Neural cell (in vitro differentiated cells): ENCODE measurements around the gene TNS1. TPM values are rescaled to one million over a fixed set of nuclear protein-coding genes. Genes with fewer than 3 reads are reported as not detected.

Experiments
- H2AFZ ChIP-seq: fragments of 200-600, 300-800 bp; sonication (generic), shearing (Covaris generic); 2 replicates; pipeline ENCODE4 v1.6.0; 2014; ENCODE audit warnings: low read depth, mild to moderate bottlenecking, antibody characterized with exemption, low read length, moderate library complexity
- H3F3A ChIP-seq: fragments of 200-600 bp; shearing (Covaris generic); 2 replicates; pipeline ENCODE4 v1.6.1; 2016; ENCODE audit warnings: mild to moderate bottlenecking, moderate library complexity, mixed read lengths, antibody characterized with exemption, low read length; ENCODE audit not compliant: insufficient read depth, poor library complexity, severe bottlenecking
- H3K27ac ChIP-seq: fragments of 200-600, 300-800 bp; sonication (generic), shearing (Covaris generic); 2 replicates; pipeline ENCODE4 v1.5.1; 2014; ENCODE audit warnings: mild to moderate bottlenecking, low read length, moderate library complexity
- H3K27me3 ChIP-seq: fragments of 300-800, 200-600 bp; sonication (generic), shearing (Covaris generic); 2 replicates; pipeline ENCODE4 v1.6.0; 2014; ENCODE audit warnings: mild to moderate bottlenecking, low read depth, low read length, moderate library complexity; ENCODE audit not compliant: insufficient read depth
- H3K36me3 ChIP-seq: fragments of 300-800, 200-600 bp; sonication (generic), shearing (Covaris generic); 2 replicates; pipeline ENCODE4 v1.5.1; 2014; ENCODE audit warnings: mild to moderate bottlenecking, antibody characterized with exemption, low read length, moderate library complexity; ENCODE audit not compliant: insufficient read depth
- H3K4me2 ChIP-seq: fragments of 300-800, 200-600 bp; sonication (generic), shearing (Covaris generic); 2 replicates; pipeline ENCODE4 v1.6.0; 2014; ENCODE audit warnings: mild to moderate bottlenecking, low read length
- H3K4me3 ChIP-seq: fragments of 300-800, 200-600 bp; sonication (generic), shearing (Covaris generic); 2 replicates; pipeline ENCODE4 v1.5.1; 2014; ENCODE audit warnings: mild to moderate bottlenecking, low read length, moderate library complexity
- H3K79me2 ChIP-seq: fragments of 200-600 bp; shearing (Covaris generic); replicated peaks from 2 replicates; pipeline ENCODE4 v1.6.0; 2014; ENCODE audit warnings: mild to moderate bottlenecking, low read length, moderate library complexity; ENCODE audit not compliant: insufficient read depth
- H3K9ac ChIP-seq: fragments of 300-800, 200-600 bp; sonication (generic), shearing (Covaris generic); 2 replicates; pipeline ENCODE4 v1.6.1; 2016; ENCODE audit warnings: mild to moderate bottlenecking, low read length, mixed read lengths
- H3K9me2 ChIP-seq: fragments of 200-600 bp; shearing (Covaris generic); 2 replicates; pipeline ENCODE4 v1.6.1; 2016; ENCODE audit warnings: mild to moderate bottlenecking, low read length, mixed read lengths; ENCODE audit not compliant: insufficient read depth
- H3K9me3 ChIP-seq: fragments of 200-600, 300-800 bp; sonication (generic), shearing (Covaris generic); 2 replicates; pipeline ENCODE4 v1.6.1; 2016; ENCODE audit warnings: mild to moderate bottlenecking, mixed run types, low read length, moderate library complexity, mixed read lengths
- H4K20me1 ChIP-seq: fragments of 200-600 bp; shearing (Covaris generic); 2 replicates; pipeline ENCODE4 v1.6.1; 2016; ENCODE audit warnings: mild to moderate bottlenecking, mixed run types; ENCODE audit not compliant: insufficient read depth
- CTCF ChIP-seq: fragments of 450-650 bp; IDR thresholded peaks from 2 replicates; pipeline ENCODE4 v1.5.1; 2014; ENCODE audit warnings: antibody characterized with exemption, mild to moderate bottlenecking, moderate library complexity; ENCODE audit not compliant: poor library complexity, severe bottlenecking
- EP300 ChIP-seq: fragments of 450-650 bp; conservative IDR thresholded peaks from 2 replicates; pipeline ENCODE4 v1.6.1; 2014; ENCODE audit warnings: antibody characterized with exemption, mild to moderate bottlenecking, moderate library complexity; ENCODE audit not compliant: poor library complexity, severe bottlenecking
- EZH2 ChIP-seq: fragments of 200-600, 300-800 bp; shearing (Covaris generic), sonication (generic); IDR thresholded peaks from 2 replicates; pipeline ENCODE4 v1.6.1; 2014; ENCODE audit warnings: antibody characterized with exemption, low read length, borderline replicate concordance, mild to moderate bottlenecking; ENCODE audit not compliant: insufficient read depth, poor library complexity, severe bottlenecking
- MXI1 ChIP-seq: fragments of 450-650 bp; conservative IDR thresholded peaks from 2 replicates; pipeline ENCODE4 v1.6.1; 2014; ENCODE audit warnings: antibody characterized with exemption, mild to moderate bottlenecking; ENCODE audit not compliant: poor library complexity, severe bottlenecking
- POLR2AphosphoS5 ChIP-seq: IDR thresholded peaks from 2 replicates; pipeline ENCODE4 v1.6.1; 2012
- RAD21 ChIP-seq: fragments of 450-650 bp; conservative IDR thresholded peaks from 2 replicates; pipeline ENCODE4 v1.6.1; 2014; ENCODE audit warnings: antibody characterized with exemption, mild to moderate bottlenecking, moderate library complexity
- SMC3 ChIP-seq: fragments of 450-650 bp; conservative IDR thresholded peaks from 2 replicates; pipeline ENCODE4 v1.6.1; 2014; ENCODE audit warnings: antibody characterized with exemption, mild to moderate bottlenecking, moderate library complexity; ENCODE audit not compliant: poor library complexity
- TAF1 ChIP-seq: IDR thresholded peaks from 2 replicates; pipeline ENCODE4 v1.6.1; 2012; ENCODE audit warnings: low read depth
- polyA plus RNA-seq: library from polyadenylated mRNA; depleted of rRNA; stranded (reverse); fragments of >200 nt; gene quantifications from 2 replicates; pipeline ENCODE4 v1.2.3, GENCODE V29; 2014
- TF ChIP-seq, protein P1 (sequence below): IDR thresholded peaks from 2 replicates; pipeline ENCODE4 v1.6.1; 2012; ENCODE audit warnings: borderline replicate concordance

TNS1 gene
- polyA plus RNA-seq, 1 donor from 2014 or later = 1.5 TPM

DNA sequence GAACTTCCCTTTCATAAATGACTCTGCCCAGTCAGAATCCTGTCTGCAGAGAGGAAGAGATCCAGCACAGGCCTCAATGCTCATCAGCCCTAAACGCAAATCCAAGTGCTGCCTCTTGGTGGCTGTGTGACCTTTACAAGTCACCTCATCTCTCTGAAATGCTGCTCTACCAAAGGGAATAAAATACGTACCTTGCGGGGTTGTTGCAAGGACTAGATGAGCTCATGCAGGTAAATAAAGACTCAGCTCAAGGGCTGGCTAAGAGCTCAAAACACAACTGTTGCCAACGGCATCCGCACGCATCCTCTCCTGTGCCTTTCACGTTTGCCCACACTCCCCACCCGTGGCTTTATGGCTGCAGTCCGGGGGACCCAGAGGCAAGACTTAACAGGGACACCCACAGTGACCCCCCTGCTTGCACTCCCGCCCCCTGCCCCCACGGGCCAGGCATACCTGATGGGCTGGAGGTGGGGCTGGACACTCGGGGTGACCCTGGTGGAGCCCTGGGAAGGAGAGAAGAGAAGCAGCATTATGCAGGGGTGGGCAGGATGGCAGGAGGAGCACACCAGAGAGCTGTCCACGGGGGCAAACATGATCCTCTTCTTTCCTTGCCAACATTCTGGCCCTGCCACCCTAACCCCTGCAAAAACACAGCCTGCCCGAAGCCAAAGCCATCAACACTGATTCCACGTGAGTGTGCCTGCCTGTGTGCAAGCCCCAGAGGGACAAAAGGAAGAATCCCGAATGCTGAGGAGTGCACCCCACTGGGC lies 102.6 kb downstream of the TNS1 start:
- H4K20me1 ChIP-seq = no peaks in the 10 kb centered on the region
- no peaks in the 10 kb centered on the region for H3K79me2 ChIP-seq
- H3K9ac ChIP-seq = no peak overlapping the region
- no peak overlapping the region for H3K4me3 ChIP-seq
- H3K9me2 ChIP-seq = no peaks in the 10 kb centered on the region
- H2AFZ ChIP-seq = no peak overlapping the region
- H3K27me3 ChIP-seq = no peaks in the 10 kb centered on the region
- no peak overlapping the region for H3K27ac ChIP-seq
- no peaks in the 10 kb centered on the region for H3F3A ChIP-seq
- no peak overlapping the region for H3K4me2 ChIP-seq
- H3K36me3 ChIP-seq = no peaks in the 10 kb centered on the region
- H3K9me3 ChIP-seq = no peaks in the 10 kb centered on the region
- no peak for TF ChIP-seq POLR2AphosphoS5
- no peak for TF ChIP-seq EP300
- no peak for TF ChIP-seq SMC3
- TF ChIP-seq MXI1 = no peak
- TF ChIP-seq RAD21 = no peak
- no peak for TF ChIP-seq TAF1
- TF ChIP-seq CTCF = no peak
- TF ChIP-seq, protein P1, sequence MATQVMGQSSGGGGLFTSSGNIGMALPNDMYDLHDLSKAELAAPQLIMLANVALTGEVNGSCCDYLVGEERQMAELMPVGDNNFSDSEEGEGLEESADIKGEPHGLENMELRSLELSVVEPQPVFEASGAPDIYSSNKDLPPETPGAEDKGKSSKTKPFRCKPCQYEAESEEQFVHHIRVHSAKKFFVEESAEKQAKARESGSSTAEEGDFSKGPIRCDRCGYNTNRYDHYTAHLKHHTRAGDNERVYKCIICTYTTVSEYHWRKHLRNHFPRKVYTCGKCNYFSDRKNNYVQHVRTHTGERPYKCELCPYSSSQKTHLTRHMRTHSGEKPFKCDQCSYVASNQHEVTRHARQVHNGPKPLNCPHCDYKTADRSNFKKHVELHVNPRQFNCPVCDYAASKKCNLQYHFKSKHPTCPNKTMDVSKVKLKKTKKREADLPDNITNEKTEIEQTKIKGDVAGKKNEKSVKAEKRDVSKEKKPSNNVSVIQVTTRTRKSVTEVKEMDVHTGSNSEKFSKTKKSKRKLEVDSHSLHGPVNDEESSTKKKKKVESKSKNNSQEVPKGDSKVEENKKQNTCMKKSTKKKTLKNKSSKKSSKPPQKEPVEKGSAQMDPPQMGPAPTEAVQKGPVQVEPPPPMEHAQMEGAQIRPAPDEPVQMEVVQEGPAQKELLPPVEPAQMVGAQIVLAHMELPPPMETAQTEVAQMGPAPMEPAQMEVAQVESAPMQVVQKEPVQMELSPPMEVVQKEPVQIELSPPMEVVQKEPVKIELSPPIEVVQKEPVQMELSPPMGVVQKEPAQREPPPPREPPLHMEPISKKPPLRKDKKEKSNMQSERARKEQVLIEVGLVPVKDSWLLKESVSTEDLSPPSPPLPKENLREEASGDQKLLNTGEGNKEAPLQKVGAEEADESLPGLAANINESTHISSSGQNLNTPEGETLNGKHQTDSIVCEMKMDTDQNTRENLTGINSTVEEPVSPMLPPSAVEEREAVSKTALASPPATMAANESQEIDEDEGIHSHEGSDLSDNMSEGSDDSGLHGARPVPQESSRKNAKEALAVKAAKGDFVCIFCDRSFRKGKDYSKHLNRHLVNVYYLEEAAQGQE = no peak

DNA sequence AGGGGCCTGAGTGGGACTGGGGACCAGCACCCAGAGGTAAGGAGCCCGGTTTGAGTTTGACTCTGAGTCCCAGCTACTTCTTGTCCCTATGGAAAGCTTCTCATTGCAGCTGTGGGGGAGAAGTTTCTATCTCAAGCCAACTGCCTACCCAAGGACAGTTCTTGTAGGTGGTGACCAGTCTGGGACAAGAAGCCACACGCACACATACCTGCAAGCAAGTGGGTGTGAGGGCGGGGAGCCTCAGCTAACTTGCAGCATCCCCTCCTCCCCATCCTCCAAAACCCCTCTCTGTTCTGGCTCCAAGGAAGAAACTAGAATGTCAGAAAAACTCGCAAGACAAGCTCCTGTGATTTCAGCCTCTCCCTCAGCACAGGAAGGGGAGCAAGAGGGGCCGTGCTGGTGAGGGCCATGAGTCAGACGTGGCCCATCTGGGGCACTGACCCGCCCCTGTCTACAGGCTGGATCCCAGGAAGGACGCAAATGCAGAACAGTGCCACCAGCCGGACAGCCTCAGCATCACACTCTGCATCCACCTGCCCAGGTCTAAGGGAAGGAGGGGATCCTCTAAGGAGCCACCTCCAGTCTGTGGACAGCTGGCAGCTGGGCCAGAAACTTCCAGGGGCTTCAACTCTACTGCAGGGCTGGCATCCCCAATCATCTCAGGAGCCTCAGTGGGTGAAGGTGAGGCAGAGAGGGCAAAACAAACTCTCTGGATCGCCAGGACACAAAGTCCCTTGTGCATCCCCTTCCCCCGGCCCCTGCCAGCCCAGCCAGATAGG lies 103.4 kb downstream of the TNS1 start:
- no peak overlapping the region for H3K4me2 ChIP-seq
- H3K79me2 ChIP-seq = no peaks in the 10 kb centered on the region
- TF ChIP-seq EP300 (no peak), EZH2 (no peak), CTCF (peak; percentile 22)
- TF ChIP-seq, protein P1 = no peak
- no peaks in the 10 kb centered on the region for H3K36me3 ChIP-seq
- H2AFZ ChIP-seq = no peak overlapping the region
- H3K27me3 ChIP-seq = no peaks in the 10 kb centered on the region
- no peaks in the 10 kb centered on the region for H4K20me1 ChIP-seq
- no peaks in the 10 kb centered on the region for H3K9me2 ChIP-seq
- H3K27ac ChIP-seq = no peak overlapping the region
- no peaks in the 10 kb centered on the region for H3F3A ChIP-seq
- H3K9ac ChIP-seq = no peak overlapping the region
- no peak overlapping the region for H3K4me3 ChIP-seq
- no peaks in the 10 kb centered on the region for H3K9me3 ChIP-seq
